Prostate gland (tissue), 2 donors: ENCODE data around the gene VPS50. TPM values are rescaled to one million over a fixed set of nuclear protein-coding genes. Genes with fewer than 3 reads are reported as not detected.

ENCODE experiments used
- DNase-seq: peaks from one replicate; pipeline ENCODE4 v3.0.0-alpha.2; 2019; ENCODE audit warnings: low spot score
- H3K27ac ChIP-seq, 2 donors: fragments of 200-600 bp; sonication (generic); 2 replicates each; pipeline ENCODE4 v1.5.1; 2017 to 2019
- H3K27me3 ChIP-seq: fragments of 200-600 bp; sonication (generic); replicated peaks from 2 replicates; pipeline ENCODE4 v1.5.1; 2019; ENCODE audit not compliant: insufficient read depth
- H3K36me3 ChIP-seq, 2 donors: fragments of 200-600 bp; sonication (generic); 1 replicate in 1 of 2; 2 replicates in 1 of 2; pipeline versions ENCODE4 v1.5.1 to v1.8.1; 2017 to 2019
- H3K4me1 ChIP-seq: fragments of 200-600 bp; sonication (generic); replicated peaks from 2 replicates; pipeline ENCODE4 v1.5.1; 2019
- H3K4me3 ChIP-seq, 2 donors: fragments of 200-600 bp; sonication (generic); 2 replicates each; pipeline ENCODE4 v1.5.1; 2017 to 2019
- H3K9me3 ChIP-seq: fragments of 200-600 bp; sonication (generic); 2 replicates; pipeline ENCODE4 v1.5.1; 2017
- CTCF ChIP-seq, 4 experiments: fragments of 200-600 bp in 2 of 4; fragments of 450-650 bp in 2 of 4; sonication (generic) in 2 of 4; IDR thresholded peaks; 1 replicate in 3 of 4; 2 replicates in 1 of 4; pipeline ENCODE4 v1.5.1; 2016 to 2019; ENCODE audit warnings: antibody characterized with exemption in 4 of 4, mild to moderate bottlenecking in 2 of 4, moderate library complexity in 2 of 4
- POLR2A ChIP-seq: fragments of 450-650 bp; IDR thresholded peaks from one replicate; pipeline ENCODE4 v1.6.1; 2016; ENCODE audit warnings: antibody characterized with exemption, mild to moderate bottlenecking
- POLR2AphosphoS5 ChIP-seq: sonication (generic); formaldehyde crosslinking; IDR thresholded peaks from one replicate; pipeline ENCODE4 v1.6.1; 2017; ENCODE audit warnings: antibody characterized with exemption
- WGBS: methylation state at CpG from one replicate; pipeline ENCODE4 v1.1.5; 2018; 5-methylcytosine and 5-hydroxymethylcytosine counted together
- intact Hi-C: fragments of 100-400 bp; cut with DNase I; formaldehyde crosslinking; loops from one replicate; pipeline ENCODE4 v1.14.2; 2022
- total RNA-seq, 2 donors: library from RNA; depleted of rRNA; stranded (reverse); fragments of >200 nt; gene quantifications; one replicate each; pipeline ENCODE4 v1.1.0, GENCODE V29; 2016

The VPS50 gene, protein sequence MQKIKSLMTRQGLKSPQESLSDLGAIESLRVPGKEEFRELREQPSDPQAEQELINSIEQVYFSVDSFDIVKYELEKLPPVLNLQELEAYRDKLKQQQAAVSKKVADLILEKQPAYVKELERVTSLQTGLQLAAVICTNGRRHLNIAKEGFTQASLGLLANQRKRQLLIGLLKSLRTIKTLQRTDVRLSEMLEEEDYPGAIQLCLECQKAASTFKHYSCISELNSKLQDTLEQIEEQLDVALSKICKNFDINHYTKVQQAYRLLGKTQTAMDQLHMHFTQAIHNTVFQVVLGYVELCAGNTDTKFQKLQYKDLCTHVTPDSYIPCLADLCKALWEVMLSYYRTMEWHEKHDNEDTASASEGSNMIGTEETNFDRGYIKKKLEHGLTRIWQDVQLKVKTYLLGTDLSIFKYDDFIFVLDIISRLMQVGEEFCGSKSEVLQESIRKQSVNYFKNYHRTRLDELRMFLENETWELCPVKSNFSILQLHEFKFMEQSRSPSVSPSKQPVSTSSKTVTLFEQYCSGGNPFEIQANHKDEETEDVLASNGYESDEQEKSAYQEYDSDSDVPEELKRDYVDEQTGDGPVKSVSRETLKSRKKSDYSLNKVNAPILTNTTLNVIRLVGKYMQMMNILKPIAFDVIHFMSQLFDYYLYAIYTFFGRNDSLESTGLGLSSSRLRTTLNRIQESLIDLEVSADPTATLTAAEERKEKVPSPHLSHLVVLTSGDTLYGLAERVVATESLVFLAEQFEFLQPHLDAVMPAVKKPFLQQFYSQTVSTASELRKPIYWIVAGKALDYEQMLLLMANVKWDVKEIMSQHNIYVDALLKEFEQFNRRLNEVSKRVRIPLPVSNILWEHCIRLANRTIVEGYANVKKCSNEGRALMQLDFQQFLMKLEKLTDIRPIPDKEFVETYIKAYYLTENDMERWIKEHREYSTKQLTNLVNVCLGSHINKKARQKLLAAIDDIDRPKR
- 10 to 100 TPM; 14.1 to 20.6 TPM for total RNA-seq

DNA sequence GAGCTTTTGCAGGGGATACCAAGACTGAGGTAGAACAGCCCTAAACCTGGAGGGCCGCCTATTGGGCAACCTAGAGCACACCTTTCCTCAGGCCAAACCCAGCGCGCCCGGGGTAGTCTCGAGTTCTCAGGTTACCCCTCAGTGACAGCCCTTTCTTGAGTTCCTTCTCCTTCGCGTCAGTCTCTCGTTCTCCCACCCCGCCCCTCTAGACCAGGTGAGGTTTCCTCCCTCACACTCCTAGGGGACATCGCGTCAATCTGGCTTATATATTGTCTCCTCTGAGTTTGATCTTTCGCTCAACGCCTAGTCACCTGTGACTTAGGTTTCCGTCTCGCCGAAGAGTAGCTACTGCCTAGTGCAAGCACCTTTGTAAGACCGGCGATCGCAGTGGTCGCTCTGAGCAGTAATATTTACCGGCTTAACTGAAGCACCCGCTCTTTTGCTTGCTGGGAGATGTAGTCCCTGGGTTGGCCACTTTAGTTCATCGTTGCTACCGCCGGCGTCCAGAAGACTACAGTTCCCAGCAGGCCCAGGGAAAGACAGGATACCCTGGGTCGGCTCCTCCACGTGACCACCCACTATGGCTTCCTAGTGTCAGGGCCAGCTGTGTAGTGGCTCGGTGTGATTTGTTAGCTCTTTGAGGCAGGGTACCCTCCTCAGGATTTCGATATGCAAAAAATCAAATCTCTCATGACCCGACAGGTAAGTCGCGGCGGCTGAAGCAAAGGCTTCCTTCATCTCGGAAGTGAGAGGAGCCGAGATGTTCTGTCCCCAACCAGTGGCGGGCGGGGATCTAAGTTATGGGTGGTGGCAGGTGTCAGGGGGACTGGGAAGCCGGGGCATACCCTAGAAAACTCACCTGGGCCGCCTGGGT, at the start of gene VPS50:
Gene VPS50, plus strand, starts transcription at position 568 of the 874 bp plus-strand sequence. Its CDS starts 102 bp downstream, at position 670.
- intact Hi-C loops = loop anchor here (5.0 kb wide), 1 partner anchor 1060 kb away; no protein-coding TSS in a partner anchor
- peak within 1 kb of the TSS; percentile 69 to 71 for H3K27ac ChIP-seq
- H3K36me3 ChIP-seq = no peaks in the 10 kb centered on the region
- H3K27me3 ChIP-seq = no peaks in the 10 kb centered on the region
- WGBS = under 1% methylated on average over 40 of the region's 40 CpGs
- TF ChIP-seq POLR2AphosphoS5 = peak; percentile 92
- peak in 3 of 4 experiments; percentile 37 to 51 (median 37) for TF ChIP-seq CTCF (IDR thresholded peaks at IDR 0.05)
- TF ChIP-seq POLR2A = peak; percentile 29
- peak; percentile 97 for DNase-seq
- H3K4me3 ChIP-seq = peak within 1 kb of the TSS; percentile 56 to 60
- no peaks in the 10 kb centered on the region for H3K9me3 ChIP-seq
- H3K4me1 ChIP-seq = no peaks in the 10 kb centered on the region

DNA sequence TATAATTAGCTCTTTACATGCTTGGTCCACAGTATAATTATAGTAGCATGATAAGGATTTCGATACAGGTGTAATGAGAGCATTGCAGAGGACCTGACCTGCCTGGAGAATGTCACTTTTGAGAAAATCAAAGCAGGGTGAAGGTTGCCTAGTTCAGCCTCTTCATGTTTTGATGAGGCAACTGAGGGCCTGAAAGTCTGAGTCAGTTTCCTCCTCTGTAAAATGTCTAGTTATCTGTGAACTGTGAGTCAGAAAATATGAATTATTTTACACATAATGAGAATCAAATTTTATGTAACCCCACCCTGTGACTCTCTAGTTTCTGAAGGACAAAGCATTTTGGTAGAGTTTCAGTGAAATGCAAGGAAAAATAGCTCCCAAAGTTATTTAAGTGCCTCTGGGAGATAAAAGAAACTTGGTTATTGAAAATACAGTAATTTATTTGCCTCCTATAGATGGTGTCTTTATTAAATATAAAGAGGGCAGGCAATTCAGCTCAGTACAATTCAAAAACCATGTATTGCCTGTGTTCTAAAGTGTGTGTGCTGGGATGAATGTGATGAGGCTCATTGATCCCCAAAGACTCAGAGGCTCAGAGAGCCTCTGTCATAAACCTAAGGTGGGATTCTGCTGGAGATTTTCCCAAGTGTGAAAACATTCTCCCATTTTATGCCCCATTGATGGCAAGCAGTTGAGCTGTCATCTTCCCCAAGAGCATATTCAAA, 46.7 kb upstream of the VPS50 start:
- WGBS = 65% methylated on average over 1 of the region's 1 CpG
- Histone ChIP-seq H3K4me3 (no peak overlapping the region), H3K27me3 (no peaks in the 10 kb centered on the region), H3K36me3 (no peaks in the 10 kb centered on the region), H3K9me3 (no peaks in the 10 kb centered on the region), H3K4me1 (no peaks in the 10 kb centered on the region), H3K27ac (no peak overlapping the region)
- intact Hi-C loops = no loop called here
- no peak for DNase-seq
- TF ChIP-seq POLR2A = no peak
- TF ChIP-seq CTCF (IDR thresholded peaks at IDR 0.05) = no peak

DNA sequence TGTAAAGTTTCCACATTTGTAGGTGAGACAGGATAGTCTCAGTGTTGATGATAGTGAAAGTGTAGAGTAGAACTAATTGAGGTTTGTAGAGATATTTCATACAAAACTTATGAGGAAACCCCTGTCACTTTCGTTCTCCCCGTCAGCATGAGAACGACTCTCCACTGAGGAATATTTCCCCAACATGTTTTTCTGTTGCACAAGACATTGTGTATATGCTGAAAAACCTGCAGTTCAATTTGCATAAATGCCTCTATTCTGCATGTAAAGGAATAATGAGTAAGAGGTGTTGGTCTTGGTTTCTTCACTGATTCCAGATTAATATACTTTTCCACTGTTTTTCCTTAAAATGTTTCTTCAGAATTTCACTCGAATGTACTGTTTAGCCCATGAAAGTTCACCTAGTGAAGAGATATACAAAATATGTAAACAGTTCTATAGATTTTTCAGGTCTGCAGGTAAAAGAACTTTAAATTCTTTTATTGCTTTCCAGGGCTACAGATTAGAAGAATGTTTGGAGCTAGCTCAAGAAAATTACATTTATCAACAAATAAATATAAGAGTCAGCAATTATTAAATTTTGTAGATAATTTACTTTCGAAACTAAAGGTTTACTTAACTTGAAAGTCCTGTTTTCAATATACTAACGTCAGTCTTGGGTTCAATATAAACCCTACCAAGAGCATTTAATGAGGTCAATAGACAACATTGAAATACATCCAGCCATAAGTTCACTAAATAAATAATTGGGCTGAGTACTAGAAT, 43.1 kb upstream of the VPS50 start:
- TF ChIP-seq POLR2AphosphoS5 (no peak), CTCF (IDR thresholded peaks at IDR 0.05) (no peak), POLR2A (no peak)
- DNase-seq = no peak
- no peak overlapping the region for H3K4me3 ChIP-seq
- WGBS = 64% methylated on average over 6 of the region's 6 CpGs
- intact Hi-C loops = no loop called here
- H3K4me1 ChIP-seq = no peaks in the 10 kb centered on the region
- H3K9me3 ChIP-seq = no peaks in the 10 kb centered on the region
- H3K27ac ChIP-seq = no peak overlapping the region
- no peaks in the 10 kb centered on the region for H3K36me3 ChIP-seq
- H3K27me3 ChIP-seq = no peaks in the 10 kb centered on the region

GRCh38 chr7:93194386-93194785, 37.8 kb upstream of the VPS50 start:
- no peak overlapping the region for H3K4me3 ChIP-seq
- WGBS = 48% methylated on average over 3 of the region's 3 CpGs
- no peak for TF ChIP-seq CTCF (IDR thresholded peaks at IDR 0.05)
- no peak for TF ChIP-seq POLR2AphosphoS5
- TF ChIP-seq POLR2A = no peak
- intact Hi-C loops = no loop called here
- H3K9me3 ChIP-seq = no peaks in the 10 kb centered on the region
- no peaks in the 10 kb centered on the region for H3K36me3 ChIP-seq
- H3K27ac ChIP-seq = no peak overlapping the region
- no peaks in the 10 kb centered on the region for H3K27me3 ChIP-seq
- no peaks in the 10 kb centered on the region for H3K4me1 ChIP-seq
- no peak for DNase-seq
